GM18517 (cell line): ENCODE results near the gene PGAM1.
A peak's percentile ranks its signal among the peaks of the same experiment; 100 is the strongest.
"Not testable (repeated sequence)": the region's sequence is repeated elsewhere in the genome, so short reads cannot be mapped to it uniquely, and the experiment has no call there.

Experiments used
- ATAC-seq: cut with Tn5 transposase; IDR thresholded peaks from one replicate; pipeline ENCODE4 v1.9.1; 2021; ENCODE audit warnings: mild to moderate bottlenecking, moderate library complexity; ENCODE audit not compliant: unreplicated experiment

Gene PGAM1

GRCh38 chr10:97407211-97407951 is 18.6 kb upstream of the PGAM1 start:
- peak; percentile 88 for ATAC-seq

GRCh38 chr10:97407952-97408248 is 18.1 kb upstream of the PGAM1 start:
- ATAC-seq = no peak

- no peak for ATAC-seq
Measured at GRCh38 chr10:97408496-97408992, 17.4 kb upstream of the PGAM1 start.

GRCh38 chr10:97411406-97411805 is 14.6 kb upstream of the PGAM1 start:
- ATAC-seq = no peak

GRCh38 chr10:97412891-97413304 is 13.1 kb upstream of the PGAM1 start:
- no peak for ATAC-seq

GRCh38 chr10:97416565-97416964 is 9.4 kb upstream of the PGAM1 start:
- ATAC-seq = no peak

- not testable (repeated sequence) for ATAC-seq
Measured at GRCh38 chr10:97423757-97424098, 2.3 kb upstream of the PGAM1 start.

- ATAC-seq = no peak
Measured at GRCh38 chr10:97426776-97427570, 982 bp downstream of the PGAM1 start.

GRCh38 chr10:97427571-97428179 is 1.7 kb downstream of the PGAM1 start:
- no peak for ATAC-seq

GRCh38 chr10:97428572-97428981 is 2.6 kb downstream of the PGAM1 start:
- ATAC-seq = no peak

- no peak for ATAC-seq
Measured at GRCh38 chr10:97434055-97434454, 8.1 kb downstream of the PGAM1 start.

GRCh38 chr10:97434557-97434956 is 8.6 kb downstream of the PGAM1 start:
- no peak for ATAC-seq

- no peak for ATAC-seq
Measured at GRCh38 chr10:97435211-97435610, 9.2 kb downstream of the PGAM1 start.

- ATAC-seq = no peak
Measured at GRCh38 chr10:97442277-97442676, 16.3 kb downstream of the PGAM1 start.

GRCh38 chr10:97444212-97444611 is 18.2 kb downstream of the PGAM1 start:
- no peak for ATAC-seq

GRCh38 chr10:97445357-97445721 is 19.3 kb downstream of the PGAM1 start:
- ATAC-seq = no peak

- ATAC-seq = peak; percentile 97
Measured at GRCh38 chr10:97445722-97446639, 20.0 kb downstream of the PGAM1 start, which contains the start of the genes EXOSC1 and ZDHHC16. Gene EXOSC1 (minus strand): TSS chr10:97446006. CDS start chr10:97445985, 21 bp downstream. Gene ZDHHC16 (plus strand): TSS chr10:97446175. CDS start chr10:97451676, 5,501 bp downstream.

GRCh38 chr10:97450828-97451227 is 24.8 kb downstream of the PGAM1 start:
- ATAC-seq = no peak

- ATAC-seq = no peak
Measured at GRCh38 chr10:97451605-97452004, 25.6 kb downstream of the PGAM1 start.

GRCh38 chr10:97452352-97452751 is 26.4 kb downstream of the PGAM1 start:
- ATAC-seq = no peak
